ENCODE measurements around the gene SHANK2.

The SHANK2 gene

DNA sequence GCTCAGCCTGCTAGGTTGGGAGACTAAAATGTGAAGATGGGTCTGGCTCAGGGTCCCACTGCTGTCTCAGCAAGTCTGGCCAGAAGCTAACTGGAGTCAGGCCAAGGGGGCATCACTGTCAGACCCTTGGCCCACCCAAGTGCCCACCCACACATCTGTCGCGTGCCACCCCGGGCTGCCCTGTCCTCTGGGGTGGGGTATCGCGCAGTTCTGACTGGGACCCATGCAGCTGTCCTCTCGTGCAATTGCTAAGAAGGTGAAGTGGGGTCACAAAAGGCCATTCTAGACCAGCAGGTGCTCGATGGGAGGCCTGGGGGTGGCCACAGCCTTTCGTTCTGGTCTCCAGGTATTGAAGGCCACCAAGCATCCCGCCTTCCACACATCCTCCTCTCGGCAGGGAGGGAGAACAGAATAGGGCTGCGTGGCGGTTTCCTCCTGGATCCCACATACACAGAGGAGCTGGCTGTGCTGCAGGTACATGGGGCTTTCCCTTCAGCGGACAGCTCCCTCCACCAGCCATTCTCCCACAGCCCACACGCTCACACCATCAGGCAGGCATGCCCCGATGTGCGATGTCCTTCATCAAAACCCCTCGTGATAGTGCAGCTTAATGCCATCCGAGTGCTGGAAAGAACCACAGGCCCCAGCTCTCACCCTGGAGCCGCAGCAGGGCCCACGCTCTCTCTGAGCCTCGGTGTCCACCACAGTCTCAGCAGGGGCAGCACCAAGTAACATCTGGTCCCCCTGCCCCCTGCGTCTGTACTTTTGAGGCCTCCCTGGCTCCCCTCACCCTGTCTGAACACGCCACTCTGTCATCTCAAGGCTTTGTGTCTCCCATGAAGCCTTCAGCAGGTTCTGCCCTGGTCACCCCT, 37.6 kb downstream of the SHANK2 start:
- H3K4me3 ChIP-seq (ENCODE audit: low read depth, low read length): no peak overlapping the region
- H3K27me3 ChIP-seq: peaks cover 3% of the 10 kb centered on the region; the same call in 1 of the 2 replicates
- no peaks in the 10 kb centered on the region for H3K9me3 ChIP-seq
- no peak for TF ChIP-seq CTCF (IDR thresholded peaks at IDR 0.05; ENCODE audit: low read depth, low read length)
- H3K4me1 ChIP-seq: no peaks in the 10 kb centered on the region
- no peaks in the 10 kb centered on the region for H3K36me3 ChIP-seq
- DNase-seq: no peak

DNA sequence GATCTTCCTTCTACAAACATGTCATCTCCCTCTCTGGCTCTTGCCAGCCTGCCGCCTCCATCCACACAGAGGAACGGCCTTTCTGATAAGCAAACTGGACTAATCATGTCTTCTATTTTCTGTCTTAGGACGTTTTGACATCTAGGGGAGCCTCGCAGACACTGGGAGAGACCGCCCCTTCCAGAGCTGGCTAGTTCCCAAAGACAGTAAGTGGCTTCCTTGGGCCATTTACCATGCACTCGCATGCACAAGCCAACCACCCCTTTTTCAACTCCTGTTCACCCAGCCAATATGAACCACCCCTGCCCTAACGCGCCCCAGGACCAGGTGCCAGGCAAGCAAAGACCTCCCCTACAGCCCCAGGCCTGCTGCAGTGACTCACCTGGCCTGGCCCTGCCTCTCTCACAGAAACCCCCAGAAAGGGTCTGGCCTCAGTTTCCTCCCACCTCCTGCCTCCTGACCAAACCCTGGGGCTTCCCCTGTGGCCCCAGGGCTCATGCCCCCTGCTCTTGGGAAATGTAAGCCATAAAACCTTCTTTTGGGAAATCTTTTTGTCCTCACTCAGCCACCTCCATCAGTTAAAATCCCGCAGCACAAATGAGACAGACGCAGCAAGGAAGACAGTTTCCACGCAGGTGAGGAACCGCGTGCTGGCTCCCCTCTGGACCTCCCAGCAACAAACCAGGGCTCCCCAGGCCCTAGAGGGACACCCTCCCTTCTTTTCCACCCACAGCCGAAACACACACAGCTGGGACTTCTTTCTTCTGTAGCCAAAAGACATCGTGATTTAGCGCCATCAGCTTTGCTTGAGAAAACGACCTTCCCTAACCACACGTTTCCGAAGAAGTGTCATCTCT, 38.5 kb downstream of the SHANK2 start:
- H3K9me3 ChIP-seq: no peaks in the 10 kb centered on the region
- TF ChIP-seq CTCF (IDR thresholded peaks at IDR 0.05; ENCODE audit: low read depth, low read length): no peak
- no peak overlapping the region for H3K4me3 ChIP-seq (ENCODE audit: low read depth, low read length)
- H3K36me3 ChIP-seq: no peaks in the 10 kb centered on the region
- no peak for DNase-seq
- peaks cover 3% of the 10 kb centered on the region; the same call in 1 of the 2 replicates for H3K27me3 ChIP-seq
- H3K4me1 ChIP-seq: no peaks in the 10 kb centered on the region

GRCh38 chr11:71212871-71213559, 39.4 kb downstream of the SHANK2 start:
- Histone ChIP-seq H3K4me1 (no peaks in the 10 kb centered on the region), H3K36me3 (no peaks in the 10 kb centered on the region), H3K4me3 (ENCODE audit: low read depth, low read length) (no peak overlapping the region), H3K27me3 (peaks cover 3% of the 10 kb centered on the region; the same call in 1 of the 2 replicates), H3K9me3 (no peaks in the 10 kb centered on the region)
- no peak for TF ChIP-seq CTCF (IDR thresholded peaks at IDR 0.05; ENCODE audit: low read depth, low read length)
- DNase-seq: no peak

DNA sequence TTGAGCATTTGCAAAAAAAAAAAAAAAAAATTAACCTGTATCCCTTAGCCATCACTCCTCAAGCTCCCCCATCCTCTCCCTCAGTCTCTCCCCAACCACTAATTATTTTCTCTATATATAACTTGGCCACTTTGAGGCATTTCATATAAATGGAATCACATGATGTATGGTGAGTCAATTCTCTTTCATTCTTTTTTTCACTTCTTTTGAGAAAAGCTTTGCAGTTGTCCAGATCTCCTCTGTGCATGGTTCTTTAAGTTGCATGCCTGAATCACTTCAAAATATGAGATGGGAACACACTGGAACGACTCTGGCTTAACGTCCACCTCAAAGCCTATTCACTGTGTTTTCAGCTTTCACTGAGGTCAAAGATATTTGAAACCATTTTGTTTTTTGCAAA, 40.7 kb downstream of the SHANK2 start:
- no peak for TF ChIP-seq CTCF (IDR thresholded peaks at IDR 0.05; ENCODE audit: low read depth, low read length)
- Histone ChIP-seq H3K27me3 (peaks cover 3% of the 10 kb centered on the region; the same call in 1 of the 2 replicates), H3K36me3 (no peaks in the 10 kb centered on the region)

DNA sequence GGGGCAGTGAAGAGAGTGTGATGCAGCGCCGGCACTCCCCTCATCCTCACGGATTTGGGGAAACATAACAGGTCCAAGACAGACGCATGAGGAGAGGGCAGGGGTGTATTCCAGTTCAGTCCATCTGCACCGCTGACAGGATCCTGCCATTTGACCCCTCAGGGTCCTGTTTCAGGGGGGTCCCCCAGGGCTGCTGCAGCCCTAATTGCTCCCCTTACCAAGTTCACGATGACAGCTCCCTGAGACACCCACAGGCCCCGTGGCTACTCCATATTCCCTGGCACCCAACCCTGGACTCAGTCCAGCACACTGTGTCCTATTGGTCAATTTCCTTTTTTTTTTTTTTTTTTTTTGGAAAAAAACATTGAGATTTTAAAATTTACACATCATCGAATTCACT, 41.5 kb downstream of the SHANK2 start:
- Histone ChIP-seq H3K27me3 (peaks cover 3% of the 10 kb centered on the region; the same call in 1 of the 2 replicates), H3K9me3 (no peaks in the 10 kb centered on the region), H3K4me1 (no peaks in the 10 kb centered on the region), H3K4me3 (ENCODE audit: low read depth, low read length) (no peak overlapping the region), H3K36me3 (no peaks in the 10 kb centered on the region)
- no peak for DNase-seq
- TF ChIP-seq CTCF (IDR thresholded peaks at IDR 0.05; ENCODE audit: low read depth, low read length): no peak

More for the DNA sequence above, 40.7 kb downstream of the SHANK2 start:
- no peaks in the 10 kb centered on the region for H3K9me3 ChIP-seq
- no peaks in the 10 kb centered on the region for H3K4me1 ChIP-seq
- no peak for DNase-seq
- H3K4me3 ChIP-seq (ENCODE audit: low read depth, low read length): no peak overlapping the region
